ENCODE measurements around the gene XNDC1N.
A peak's percentile ranks its signal among the peaks of the same experiment; 100 is the strongest.

XNDC1N gene

GRCh38 chr11:71927820-71928736 lies at the start of gene XNDC1N:
XNDC1N (minus strand) TSS chr11:71928594; CDS start chr11:71923353, 5,241 bp downstream.
- DNase-seq (ENCODE audit: low read depth in 2 of 2), result peak in 1 of 2 donors; percentile 2

DNA sequence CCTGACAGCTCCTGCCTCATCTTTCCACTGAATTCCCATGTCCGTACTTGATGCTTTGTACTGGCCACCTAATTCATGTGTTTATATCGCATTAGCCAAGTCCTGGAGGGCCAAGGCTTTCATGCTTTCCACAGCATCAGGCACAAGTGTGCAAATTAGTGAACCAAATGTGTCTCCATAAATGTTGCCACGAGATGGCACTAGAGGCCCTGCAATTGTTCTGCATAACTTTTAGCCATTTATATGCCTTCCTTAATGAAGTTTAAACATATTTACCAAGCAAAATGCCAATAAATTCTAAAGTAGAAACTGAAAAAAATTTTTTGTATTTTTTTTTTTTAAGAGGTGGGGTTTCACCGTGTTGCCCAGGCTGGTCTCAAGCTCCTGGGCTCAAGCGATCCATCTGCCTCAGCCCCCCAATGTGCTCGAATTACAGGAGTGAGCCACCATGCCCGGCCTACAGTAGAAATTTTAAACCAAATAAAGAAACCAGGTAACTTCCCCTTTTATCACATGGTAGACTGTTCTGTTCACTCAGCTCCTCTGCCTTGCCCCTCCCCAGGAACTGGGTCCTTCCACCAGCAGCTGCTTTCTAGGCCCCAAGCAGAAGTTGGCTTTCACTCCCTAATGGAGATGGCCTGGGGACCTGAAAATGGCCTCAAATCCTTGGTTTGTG lies 49.5 kb upstream of the XNDC1N start:
- DNase-seq (ENCODE audit: low read depth in 2 of 2), result peak in 1 of 2 donors; percentile 16

- no peak for DNase-seq (ENCODE audit: low read depth in 2 of 2)
These were observed 48.7 kb upstream of the XNDC1N start for GRCh38 chr11:71977090-71977489.

DNA sequence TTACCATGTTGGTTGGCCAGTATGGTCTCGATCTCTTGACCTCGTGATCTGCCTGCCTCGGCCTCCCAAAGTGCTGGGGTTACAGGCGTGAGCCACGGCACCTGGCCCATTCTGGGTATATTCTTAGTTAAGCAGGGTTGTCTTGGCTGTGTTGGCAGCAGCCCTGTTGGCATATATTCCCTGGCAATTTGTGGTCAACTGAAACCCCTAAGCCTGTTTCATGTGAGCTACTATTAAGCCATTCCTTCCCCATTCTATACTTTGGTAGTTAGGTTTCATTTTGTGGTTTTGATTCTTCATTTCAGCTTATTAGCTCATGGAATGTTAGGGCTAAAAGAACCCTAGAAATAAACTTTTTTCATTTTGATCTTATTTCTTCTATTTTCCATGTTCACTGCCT lies 48.2 kb upstream of the XNDC1N start:
- DNase-seq (ENCODE audit: low read depth in 2 of 2), result no peak

DNA sequence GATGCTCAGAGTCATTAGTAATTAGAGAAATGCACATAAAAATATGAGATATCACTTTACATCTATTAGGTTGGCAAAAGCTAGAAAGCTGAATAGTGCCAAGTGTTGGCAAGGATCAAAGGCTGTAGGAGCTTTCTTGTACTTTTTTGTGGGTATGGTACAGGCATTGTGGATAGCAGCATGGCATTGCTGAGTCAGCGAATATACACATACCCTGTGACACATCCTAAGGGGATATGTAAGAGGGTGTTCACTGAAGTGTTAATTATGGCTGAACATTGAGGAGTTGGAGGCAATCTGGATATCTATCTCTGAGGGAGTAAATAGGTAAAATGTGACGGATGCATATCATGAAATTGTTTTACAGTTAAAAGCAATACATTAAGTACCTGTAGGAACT lies 43.3 kb upstream of the XNDC1N start:
- DNase-seq (ENCODE audit: low read depth in 2 of 2), result no peak

- DNase-seq (ENCODE audit: low read depth in 2 of 2), result no peak
These were observed 36.2 kb upstream of the XNDC1N start for GRCh38 chr11:71964641-71965040.

- DNase-seq (ENCODE audit: low read depth in 2 of 2), result no peak
These were observed 35.1 kb upstream of the XNDC1N start for GRCh38 chr11:71963468-71963867.

DNA sequence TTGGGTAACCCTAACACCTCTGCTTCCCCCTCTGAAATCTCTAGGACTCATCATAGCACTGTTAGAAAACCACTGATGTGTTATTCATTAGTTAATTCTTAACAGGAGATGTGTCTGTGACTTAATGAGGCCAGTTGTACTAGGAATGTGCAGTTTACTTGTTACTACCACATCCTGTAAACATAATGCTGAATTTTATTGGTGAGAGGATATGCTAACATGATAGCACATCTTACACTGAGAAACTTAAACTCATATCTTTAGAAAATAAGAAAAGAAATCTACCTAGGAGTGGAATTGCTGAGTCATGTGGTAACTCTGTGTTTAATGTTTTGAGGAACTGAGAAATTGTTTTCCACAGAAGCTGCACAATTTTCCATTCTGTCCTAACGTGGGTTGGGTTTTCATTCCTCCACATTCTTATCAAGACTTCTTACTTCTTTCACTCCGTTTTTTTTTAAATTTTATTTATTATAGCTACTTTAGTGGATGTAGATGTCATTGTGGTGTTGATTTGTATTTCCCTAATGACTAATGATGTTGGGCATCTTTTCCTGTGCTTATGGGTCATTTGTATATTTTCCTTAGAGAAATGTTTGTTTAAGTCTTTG lies 34.1 kb upstream of the XNDC1N start:
- no peak for DNase-seq (ENCODE audit: low read depth in 2 of 2)

DNA sequence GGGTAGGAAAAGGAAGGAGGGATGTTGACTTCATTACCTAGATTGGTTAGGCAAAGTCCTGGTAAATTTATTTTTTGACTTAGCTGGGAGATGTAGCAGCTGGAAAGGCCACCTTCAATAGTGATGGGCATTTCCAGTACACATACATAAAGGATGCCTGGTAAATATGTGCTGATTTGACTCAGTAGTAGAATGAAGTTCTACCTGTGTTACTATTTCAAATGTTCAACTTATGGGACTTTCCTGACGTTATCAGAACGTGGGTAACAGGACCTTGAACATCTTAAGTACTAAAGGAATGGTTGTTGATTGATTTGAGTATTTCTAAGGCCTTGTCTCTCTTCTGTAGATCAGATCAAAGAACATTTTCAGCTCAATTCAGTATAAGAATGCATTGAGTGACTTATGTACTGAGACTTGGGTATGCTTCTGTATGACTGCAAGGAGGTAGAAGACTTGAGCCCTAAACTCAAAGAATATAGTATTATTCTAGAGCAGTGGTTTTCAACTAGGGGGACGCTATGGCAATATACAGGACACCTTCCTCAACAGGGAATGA lies 27.6 kb upstream of the XNDC1N start:
- no peak for DNase-seq (ENCODE audit: low read depth in 2 of 2)

DNA sequence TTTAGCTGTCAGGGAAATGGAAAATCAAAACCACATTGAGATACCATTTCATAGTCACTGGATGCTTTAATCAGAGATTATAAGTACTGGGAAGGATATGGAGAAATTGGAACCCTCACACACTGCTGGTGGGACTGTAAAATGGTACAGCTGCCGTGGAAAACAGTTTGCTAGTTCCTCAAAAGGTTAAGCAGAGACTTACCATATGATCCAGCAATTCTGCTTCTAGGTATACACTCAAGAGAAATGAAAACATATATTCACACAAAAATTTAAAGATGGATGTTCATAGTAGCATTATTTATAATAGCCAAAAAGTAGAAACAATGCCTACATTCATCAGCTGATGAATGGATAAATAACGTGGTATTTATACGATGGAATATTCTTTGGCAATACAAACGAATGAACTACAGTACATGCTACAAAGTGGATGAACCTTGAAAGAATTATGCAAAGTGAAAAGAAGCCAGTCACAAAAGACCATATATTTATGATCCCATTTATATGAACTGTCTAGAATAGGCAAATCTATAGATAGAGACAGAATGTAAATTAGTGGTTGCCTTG lies 23.4 kb upstream of the XNDC1N start:
- DNase-seq (ENCODE audit: low read depth in 2 of 2), result no peak

GRCh38 chr11:71949034-71949433 lies 20.6 kb upstream of the XNDC1N start:
- DNase-seq (ENCODE audit: low read depth in 2 of 2), result no peak

- no peak for DNase-seq (ENCODE audit: low read depth in 2 of 2)
These were observed 20.1 kb upstream of the XNDC1N start for GRCh38 chr11:71948314-71949027.

DNA sequence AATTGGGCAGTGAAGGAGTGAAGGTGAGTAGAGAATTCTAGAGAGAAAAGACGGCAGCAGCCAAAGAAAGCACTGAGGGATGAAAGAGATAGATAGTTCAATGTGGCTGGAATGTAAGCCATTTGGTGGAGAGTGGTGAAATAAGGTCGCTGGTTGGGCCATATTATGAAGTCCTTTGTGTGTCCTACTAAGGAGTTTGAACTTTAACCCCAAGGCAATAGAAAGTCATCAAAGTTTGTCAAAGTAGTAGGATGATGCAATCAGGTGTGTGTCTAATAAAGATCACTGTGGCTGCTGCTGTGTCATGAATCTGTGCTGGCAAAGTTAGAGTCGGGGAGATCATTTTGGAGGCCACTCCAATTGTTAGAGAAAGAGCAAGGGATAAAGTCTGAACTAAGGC lies 19.1 kb upstream of the XNDC1N start:
- no peak for DNase-seq (ENCODE audit: low read depth in 2 of 2)

DNA sequence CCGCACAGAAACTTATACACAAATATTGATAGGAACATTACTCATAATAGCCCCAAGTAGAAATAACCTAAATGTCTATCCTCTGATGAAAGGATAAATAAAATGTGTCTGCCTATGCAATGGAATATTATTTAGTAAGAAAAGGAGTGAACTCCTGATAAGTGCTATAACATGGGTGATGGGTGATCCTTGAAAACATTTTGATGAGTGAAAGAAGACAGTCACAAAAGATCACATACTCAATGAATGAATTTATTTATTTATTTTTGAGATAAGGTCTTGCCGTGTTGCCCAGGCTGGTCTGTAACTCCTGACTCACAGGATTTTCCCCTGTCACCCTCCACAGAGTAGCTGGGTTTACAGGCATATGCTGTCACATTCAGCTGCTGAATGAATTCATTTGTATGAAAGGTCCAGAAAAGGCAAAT lies 17.8 kb upstream of the XNDC1N start:
- no peak for DNase-seq (ENCODE audit: low read depth in 2 of 2)

GRCh38 chr11:71940561-71941219 lies 12.3 kb upstream of the XNDC1N start:
- no peak for DNase-seq (ENCODE audit: low read depth in 2 of 2)

DNA sequence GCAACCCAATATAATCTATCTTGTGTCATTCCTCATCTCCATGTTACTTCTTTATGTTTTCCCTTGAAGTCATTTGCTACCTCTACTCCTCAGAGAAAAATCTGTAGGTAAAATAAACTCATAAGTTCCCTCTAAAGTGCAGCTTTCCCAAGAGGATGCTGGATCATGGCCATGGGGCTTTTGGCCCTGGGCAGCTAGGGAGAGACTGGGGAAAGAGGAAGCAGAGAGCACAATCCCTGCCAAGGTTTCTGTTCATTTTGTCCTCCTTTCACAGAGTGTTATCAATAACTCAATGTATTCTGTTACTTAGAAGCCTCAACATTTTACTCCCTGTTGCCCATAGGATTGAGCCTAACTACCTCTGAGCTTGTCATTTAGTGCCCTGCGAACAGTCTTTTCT lies 9.4 kb upstream of the XNDC1N start:
- DNase-seq (ENCODE audit: low read depth in 2 of 2), result no peak

DNA sequence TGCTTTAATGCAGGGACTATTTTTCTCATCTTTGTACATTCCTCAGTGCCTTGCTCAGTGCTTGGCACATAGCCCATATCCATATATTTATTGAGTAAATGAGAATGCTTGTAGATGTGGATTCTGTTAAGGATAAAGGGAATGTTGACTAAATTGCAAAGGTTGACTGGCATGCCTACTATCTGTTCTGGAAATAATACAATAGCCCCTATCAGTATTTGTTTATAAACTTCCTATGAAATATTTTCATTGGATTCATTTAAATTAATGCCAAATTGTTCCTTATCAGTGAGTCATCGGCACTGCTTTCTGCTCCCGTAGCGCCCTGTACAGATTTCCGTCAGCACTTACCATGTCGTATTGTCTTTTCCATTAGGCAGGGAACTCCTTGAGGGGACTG lies 8.4 kb upstream of the XNDC1N start:
- DNase-seq (ENCODE audit: low read depth in 2 of 2), result no peak

DNA sequence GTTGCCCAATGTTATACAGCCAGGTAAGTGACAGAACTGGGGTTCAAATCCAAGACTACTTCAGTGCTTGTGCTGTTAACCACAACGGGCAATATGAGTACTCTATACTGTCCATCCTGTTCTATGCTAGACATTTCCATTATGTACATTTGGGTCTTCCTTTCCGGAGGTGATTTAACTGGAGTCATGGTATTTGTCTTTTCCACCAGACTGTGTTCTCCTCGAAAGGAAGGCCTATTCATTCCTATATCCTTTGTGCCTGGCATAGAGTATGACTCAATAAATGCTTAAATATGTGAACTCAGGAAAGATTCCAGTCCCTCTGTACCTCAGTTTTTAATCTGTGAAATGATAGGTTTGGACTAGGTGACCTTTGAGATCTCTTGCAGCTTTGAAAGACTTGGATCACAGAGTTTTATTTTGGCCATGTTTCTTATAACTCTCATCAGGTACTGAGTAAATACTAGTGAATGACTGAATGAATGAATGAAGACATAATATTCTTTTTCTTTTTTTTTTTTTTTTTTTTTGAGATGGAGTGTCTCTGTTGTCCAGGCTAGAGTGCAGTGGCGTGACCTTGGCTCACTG lies 7.0 kb upstream of the XNDC1N start:
- DNase-seq (ENCODE audit: low read depth in 2 of 2), result no peak

DNA sequence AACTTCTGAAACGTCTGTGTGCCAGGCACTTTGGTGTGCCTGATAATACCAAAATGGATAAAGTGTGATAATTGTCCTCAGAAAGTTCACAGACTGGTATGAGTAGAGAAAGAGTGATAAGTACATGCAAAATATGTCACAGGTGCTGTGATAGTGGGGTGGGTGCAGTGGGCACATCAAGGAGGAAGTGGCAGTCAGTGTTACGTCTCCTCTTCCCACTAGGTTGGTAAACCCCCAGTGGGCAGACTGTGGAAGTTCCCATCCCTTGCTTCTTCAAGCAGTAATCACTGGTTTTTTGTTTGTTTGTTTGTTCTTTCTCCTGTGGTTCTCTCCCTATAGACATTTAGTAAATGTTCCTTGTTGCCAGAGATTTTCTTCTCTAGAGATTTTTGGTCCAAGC lies 5.8 kb upstream of the XNDC1N start:
- DNase-seq (ENCODE audit: low read depth in 2 of 2), result no peak

DNA sequence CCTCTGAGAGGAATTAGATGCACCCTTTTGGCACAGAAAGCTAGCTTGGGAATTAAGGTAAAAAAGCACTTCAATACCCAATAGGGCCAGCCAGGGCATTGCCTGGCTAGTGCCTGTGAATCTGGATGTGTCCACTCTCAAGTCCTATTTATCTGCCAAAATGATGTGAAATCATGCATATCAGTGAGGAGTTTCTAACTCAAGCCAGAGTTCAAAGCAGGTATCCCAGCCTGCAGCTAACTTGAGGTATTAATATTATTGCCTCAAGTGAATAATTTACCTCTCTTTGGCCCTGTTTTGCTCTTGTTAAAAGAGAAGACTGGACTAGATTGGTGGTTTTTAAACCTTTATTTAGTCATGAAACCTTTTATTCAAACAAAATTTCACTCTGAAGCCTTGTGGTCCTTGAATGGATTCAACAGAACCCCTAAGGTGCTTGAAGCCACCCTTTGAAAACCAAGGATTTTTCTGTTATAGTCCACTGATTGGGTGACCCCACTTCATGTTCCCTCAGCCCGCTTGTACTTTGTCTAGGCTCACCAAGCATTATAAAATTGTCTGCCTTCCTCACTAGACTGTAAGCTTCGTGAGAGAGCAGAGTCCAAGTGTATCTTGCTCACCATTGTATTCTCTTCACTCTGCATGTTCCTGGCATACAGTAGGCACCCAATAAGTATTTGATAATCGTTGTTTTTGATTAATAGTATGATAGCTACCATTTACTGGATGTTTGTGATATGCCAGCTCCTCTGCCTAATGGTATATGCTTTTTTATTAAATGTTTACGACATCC lies 4.9 kb upstream of the XNDC1N start:
- DNase-seq (ENCODE audit: low read depth in 2 of 2), result no peak

Data from stimulated activated CD8-positive, alpha-beta memory T cell treated with anti-CD3 and anti-CD28 coated beads, Interleukin-7, amount 100 ng/mL, for 1 hour (primary cell).